ENCODE measurements around the gene SEMA5A.

SEMA5A gene

GRCh38 chr5:9451037-9451436 lies 94.8 kb downstream of the SEMA5A start:
- TF ChIP-seq, protein P1, sequence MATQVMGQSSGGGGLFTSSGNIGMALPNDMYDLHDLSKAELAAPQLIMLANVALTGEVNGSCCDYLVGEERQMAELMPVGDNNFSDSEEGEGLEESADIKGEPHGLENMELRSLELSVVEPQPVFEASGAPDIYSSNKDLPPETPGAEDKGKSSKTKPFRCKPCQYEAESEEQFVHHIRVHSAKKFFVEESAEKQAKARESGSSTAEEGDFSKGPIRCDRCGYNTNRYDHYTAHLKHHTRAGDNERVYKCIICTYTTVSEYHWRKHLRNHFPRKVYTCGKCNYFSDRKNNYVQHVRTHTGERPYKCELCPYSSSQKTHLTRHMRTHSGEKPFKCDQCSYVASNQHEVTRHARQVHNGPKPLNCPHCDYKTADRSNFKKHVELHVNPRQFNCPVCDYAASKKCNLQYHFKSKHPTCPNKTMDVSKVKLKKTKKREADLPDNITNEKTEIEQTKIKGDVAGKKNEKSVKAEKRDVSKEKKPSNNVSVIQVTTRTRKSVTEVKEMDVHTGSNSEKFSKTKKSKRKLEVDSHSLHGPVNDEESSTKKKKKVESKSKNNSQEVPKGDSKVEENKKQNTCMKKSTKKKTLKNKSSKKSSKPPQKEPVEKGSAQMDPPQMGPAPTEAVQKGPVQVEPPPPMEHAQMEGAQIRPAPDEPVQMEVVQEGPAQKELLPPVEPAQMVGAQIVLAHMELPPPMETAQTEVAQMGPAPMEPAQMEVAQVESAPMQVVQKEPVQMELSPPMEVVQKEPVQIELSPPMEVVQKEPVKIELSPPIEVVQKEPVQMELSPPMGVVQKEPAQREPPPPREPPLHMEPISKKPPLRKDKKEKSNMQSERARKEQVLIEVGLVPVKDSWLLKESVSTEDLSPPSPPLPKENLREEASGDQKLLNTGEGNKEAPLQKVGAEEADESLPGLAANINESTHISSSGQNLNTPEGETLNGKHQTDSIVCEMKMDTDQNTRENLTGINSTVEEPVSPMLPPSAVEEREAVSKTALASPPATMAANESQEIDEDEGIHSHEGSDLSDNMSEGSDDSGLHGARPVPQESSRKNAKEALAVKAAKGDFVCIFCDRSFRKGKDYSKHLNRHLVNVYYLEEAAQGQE (IDR thresholded peaks at IDR 0.05; ENCODE audit: insufficient read depth in 1 of 2, low read depth in 2 of 2, low read length in 2 of 2), result no peak
- TF ChIP-seq TAF1 (IDR thresholded peaks at IDR 0.05; ENCODE audit: borderline replicate concordance, insufficient read depth, low read length) (no peak), POLR2AphosphoS5 (IDR thresholded peaks at IDR 0.05; ENCODE audit: low read depth, low read length) (no peak), FOXP2 (optimal IDR thresholded peaks at IDR 0.05; ENCODE audit: borderline replicate concordance, extremely low read depth, extremely low read length, insufficient read depth) (no peak), SIN3A (IDR thresholded peaks at IDR 0.05; ENCODE audit: borderline replicate concordance, insufficient read depth, low read length) (no peak)

DNA sequence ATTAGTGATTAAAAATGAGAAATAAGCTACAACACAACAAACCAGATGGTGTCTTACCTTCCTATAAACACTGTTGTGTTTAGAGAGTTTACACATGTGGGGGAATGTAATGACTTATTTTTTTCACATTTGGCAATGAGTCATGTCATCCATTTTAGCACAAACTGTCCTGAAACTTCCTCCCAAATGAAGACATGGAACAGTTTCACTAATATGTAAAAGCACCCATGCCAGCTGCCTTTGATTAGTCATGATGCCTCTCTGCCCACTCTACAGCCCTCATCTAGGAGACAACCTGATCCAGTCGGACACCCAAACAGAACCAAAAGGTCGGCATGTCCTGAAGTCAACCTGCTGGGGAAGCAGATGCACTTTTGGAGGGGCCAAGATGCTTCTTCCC lies 98.2 kb downstream of the SEMA5A start:
- no peak for TF ChIP-seq SIN3A (IDR thresholded peaks at IDR 0.05; ENCODE audit: borderline replicate concordance, insufficient read depth, low read length)
- no peak for TF ChIP-seq POLR2AphosphoS5 (IDR thresholded peaks at IDR 0.05; ENCODE audit: low read depth, low read length)
- TF ChIP-seq TAF1 (IDR thresholded peaks at IDR 0.05; ENCODE audit: borderline replicate concordance, insufficient read depth, low read length), result no peak
- TF ChIP-seq, protein P1 (IDR thresholded peaks at IDR 0.05; ENCODE audit: insufficient read depth in 1 of 2, low read depth in 2 of 2, low read length in 2 of 2), result no peak
- no peak for TF ChIP-seq FOXP2 (optimal IDR thresholded peaks at IDR 0.05; ENCODE audit: borderline replicate concordance, extremely low read depth, extremely low read length, insufficient read depth)

GRCh38 chr5:9445826-9446388 lies 100.0 kb downstream of the SEMA5A start:
- TF ChIP-seq TAF1 (IDR thresholded peaks at IDR 0.05; ENCODE audit: borderline replicate concordance, insufficient read depth, low read length) (no peak), FOXP2 (optimal IDR thresholded peaks at IDR 0.05; ENCODE audit: borderline replicate concordance, extremely low read depth, extremely low read length, insufficient read depth) (no peak), SIN3A (IDR thresholded peaks at IDR 0.05; ENCODE audit: borderline replicate concordance, insufficient read depth, low read length) (no peak), POLR2AphosphoS5 (IDR thresholded peaks at IDR 0.05; ENCODE audit: low read depth, low read length) (no peak)
- TF ChIP-seq, protein P1 (IDR thresholded peaks at IDR 0.05; ENCODE audit: insufficient read depth in 1 of 2, low read depth in 2 of 2, low read length in 2 of 2), result no peak

- TF ChIP-seq SIN3A (IDR thresholded peaks at IDR 0.05; ENCODE audit: borderline replicate concordance, insufficient read depth, low read length) (no peak), FOXP2 (optimal IDR thresholded peaks at IDR 0.05; ENCODE audit: borderline replicate concordance, extremely low read depth, extremely low read length, insufficient read depth) (no peak), POLR2AphosphoS5 (IDR thresholded peaks at IDR 0.05; ENCODE audit: low read depth, low read length) (no peak), TAF1 (IDR thresholded peaks at IDR 0.05; ENCODE audit: borderline replicate concordance, insufficient read depth, low read length) (no peak)
- TF ChIP-seq, protein P1 (IDR thresholded peaks at IDR 0.05; ENCODE audit: insufficient read depth in 1 of 2, low read depth in 2 of 2, low read length in 2 of 2), result no peak
Measured at GRCh38 chr5:9444346-9444745, 101.5 kb downstream of the SEMA5A start.
